Osteoblast (primary cell): ENCODE results near the gene C9orf43. TPM values are rescaled to one million over a fixed set of nuclear protein-coding genes. Genes with fewer than 3 reads are reported as not detected.
"Not testable (repeated sequence)": the region's sequence is repeated elsewhere in the genome, so short reads cannot be mapped to it uniquely, and the experiment has no call there.

Experiments
- DNase-seq: peaks from one replicate; pipeline ENCODE4 v3.0.0; 2011; ENCODE audit warnings: low spot score, mixed read lengths; ENCODE audit not compliant: insufficient read length; ENCODE audit errors: missing footprints
- H2AFZ ChIP-seq: 2 replicates; pipeline ENCODE4 v1.6.0; 2011; ENCODE audit warnings: mild to moderate bottlenecking, low read length
- H3K27ac ChIP-seq: 2 replicates; pipeline ENCODE4 v1.5.1; 2011; ENCODE audit warnings: mild to moderate bottlenecking, low read depth, low read length, moderate library complexity
- H3K27me3 ChIP-seq: 2 replicates; pipeline ENCODE4 v1.6.0; 2012; ENCODE audit warnings: mild to moderate bottlenecking, control low read depth, inconsistent platforms, low read length, moderate library complexity; ENCODE audit not compliant: insufficient read depth
- H3K36me3 ChIP-seq: 2 replicates; pipeline ENCODE4 v1.5.1; 2011; ENCODE audit warnings: mild to moderate bottlenecking, low read length, control low read depth, moderate library complexity; ENCODE audit not compliant: insufficient read depth
- H3K4me1 ChIP-seq: 2 replicates; pipeline ENCODE4 v1.5.1; 2011; ENCODE audit warnings: mild to moderate bottlenecking, low read length, control low read depth, moderate library complexity; ENCODE audit not compliant: insufficient read depth
- H3K4me2 ChIP-seq: 2 replicates; pipeline ENCODE4 v1.6.0; 2011; ENCODE audit warnings: mild to moderate bottlenecking, low read length; ENCODE audit not compliant: insufficient read depth
- H3K4me3 ChIP-seq: fragments of 200-600 bp; sonication (generic); 3 replicates; pipeline ENCODE4 v1.5.1; 2012; ENCODE audit warnings: mild to moderate bottlenecking, low read length, inconsistent platforms; ENCODE audit not compliant: insufficient read depth
- H3K79me2 ChIP-seq: 2 replicates; pipeline ENCODE4 v1.6.0; 2012; ENCODE audit warnings: mild to moderate bottlenecking, low read length, control low read depth, inconsistent platforms; ENCODE audit not compliant: insufficient read depth
- H3K9me3 ChIP-seq: 2 replicates; pipeline ENCODE4 v1.5.1; 2011; ENCODE audit warnings: low read depth, low read length, control low read depth
- H4K20me1 ChIP-seq: 2 replicates; pipeline ENCODE4 v1.6.0; 2012; ENCODE audit warnings: mild to moderate bottlenecking, low read length, control low read depth; ENCODE audit not compliant: insufficient read depth
- CTCF ChIP-seq: IDR thresholded peaks from 2 replicates; pipeline ENCODE4 v1.5.1; 2011; ENCODE audit warnings: mild to moderate bottlenecking, low read depth, low read length, moderate library complexity; ENCODE audit errors: extremely low read depth
- total RNA-seq: library from RNA; depleted of rRNA; stranded (reverse); fragments of >200 nt; gene quantifications from 2 replicates; pipeline ENCODE4 v1.2.3, GENCODE V29; 2012

C9orf43 gene
- total RNA-seq, 1 donor, result 0.36 TPM

DNA sequence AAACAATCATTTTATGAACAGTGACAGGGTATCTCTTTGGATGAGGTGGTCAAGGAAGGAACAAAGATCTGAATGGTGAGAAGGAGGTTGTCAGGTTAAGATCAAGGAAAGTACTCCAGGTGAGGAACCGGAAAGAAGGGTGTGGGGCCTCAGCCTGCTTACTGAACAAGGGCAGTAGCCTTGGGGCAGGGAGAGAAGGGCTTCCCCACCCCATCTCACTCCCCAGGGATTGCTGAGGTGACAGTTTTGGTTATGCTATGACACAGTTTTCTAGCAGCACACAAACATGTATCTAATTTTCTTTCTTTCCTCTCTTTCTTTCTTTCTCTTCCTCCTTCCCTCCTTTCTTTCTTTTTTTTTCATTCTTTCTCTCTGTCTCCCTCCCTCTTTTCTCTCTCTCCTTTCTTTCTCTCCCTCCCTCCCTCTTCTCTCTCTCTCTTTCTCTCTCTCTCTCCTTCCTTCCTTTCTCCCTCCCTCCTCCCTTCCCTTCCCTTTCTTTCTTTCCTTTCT is 29.6 kb upstream of the C9orf43 start:
- H4K20me1 ChIP-seq, result no peaks in the 10 kb centered on the region
- no peak for TF ChIP-seq CTCF
- DNase-seq, result no peak
- no peak overlapping the region for H3K4me3 ChIP-seq
- no peak overlapping the region for H3K4me2 ChIP-seq
- no peaks in the 10 kb centered on the region for H3K79me2 ChIP-seq
- no peak overlapping the region for H2AFZ ChIP-seq
- no peaks in the 10 kb centered on the region for H3K36me3 ChIP-seq
- H3K4me1 ChIP-seq, result no peaks in the 10 kb centered on the region
- H3K9me3 ChIP-seq, result no peaks in the 10 kb centered on the region
- H3K27me3 ChIP-seq, result no peaks in the 10 kb centered on the region
- H3K27ac ChIP-seq, result no peak overlapping the region

DNA sequence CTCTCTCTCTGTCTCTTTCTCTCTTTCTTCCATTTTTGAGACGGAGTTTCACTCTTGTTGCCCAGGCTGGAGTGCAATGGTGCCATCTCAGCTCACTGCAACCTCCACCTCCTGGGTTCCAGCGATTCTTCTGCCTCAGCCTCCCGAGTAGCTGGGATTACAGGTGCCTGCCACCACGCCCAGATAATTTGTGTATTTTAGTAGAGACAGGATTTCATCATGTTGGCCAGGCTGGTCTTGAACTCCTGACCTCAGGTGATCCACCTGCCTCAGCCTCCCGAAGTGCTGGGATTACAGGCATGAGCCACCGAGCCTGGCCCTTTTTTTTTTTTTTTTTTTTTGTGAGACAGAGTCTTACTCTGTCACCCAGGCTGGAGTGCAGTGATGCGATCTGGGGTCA is 29.1 kb upstream of the C9orf43 start:
- not testable (repeated sequence) for H3K9me3 ChIP-seq, H3K36me3 ChIP-seq, H3K4me1 ChIP-seq, H3K4me3 ChIP-seq, H4K20me1 ChIP-seq, H3K79me2 ChIP-seq, H3K27ac ChIP-seq, H2AFZ ChIP-seq, H3K4me2 ChIP-seq, H3K27me3 ChIP-seq, DNase-seq

DNA sequence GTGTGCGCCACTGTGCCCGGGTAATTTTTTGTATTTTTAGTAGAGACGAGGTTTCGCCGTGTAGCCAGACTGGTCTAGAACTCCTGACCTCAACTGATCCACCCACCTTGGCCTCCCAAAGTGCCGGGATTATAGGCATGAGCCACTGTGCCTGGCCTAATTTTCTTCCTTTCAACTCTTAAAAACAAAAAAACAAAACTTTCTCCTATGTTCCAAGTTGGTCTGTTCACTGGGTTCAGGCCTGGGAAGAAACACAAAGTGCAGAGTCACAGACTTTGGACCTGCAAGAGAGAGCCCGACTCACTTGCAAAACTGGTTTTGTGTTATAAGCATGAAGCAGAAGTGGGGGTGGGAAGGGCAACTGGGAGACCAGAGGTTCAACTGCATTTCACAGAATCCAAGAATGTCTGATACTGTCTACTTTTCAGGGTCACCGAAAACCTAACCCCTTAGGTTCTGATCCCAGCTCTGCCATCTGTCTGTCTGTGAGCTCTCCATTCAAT is 28.6 kb upstream of the C9orf43 start:
- Histone ChIP-seq H3K4me1 (no peaks in the 10 kb centered on the region), H3K4me3 (no peak overlapping the region), H3K79me2 (no peaks in the 10 kb centered on the region), H3K4me2 (no peak overlapping the region), H3K9me3 (no peaks in the 10 kb centered on the region), H2AFZ (no peak overlapping the region), H3K27ac (no peak overlapping the region), H3K36me3 (no peaks in the 10 kb centered on the region), H3K27me3 (no peaks in the 10 kb centered on the region), H4K20me1 (no peaks in the 10 kb centered on the region)
- no peak for TF ChIP-seq CTCF
- DNase-seq, result no peak

DNA sequence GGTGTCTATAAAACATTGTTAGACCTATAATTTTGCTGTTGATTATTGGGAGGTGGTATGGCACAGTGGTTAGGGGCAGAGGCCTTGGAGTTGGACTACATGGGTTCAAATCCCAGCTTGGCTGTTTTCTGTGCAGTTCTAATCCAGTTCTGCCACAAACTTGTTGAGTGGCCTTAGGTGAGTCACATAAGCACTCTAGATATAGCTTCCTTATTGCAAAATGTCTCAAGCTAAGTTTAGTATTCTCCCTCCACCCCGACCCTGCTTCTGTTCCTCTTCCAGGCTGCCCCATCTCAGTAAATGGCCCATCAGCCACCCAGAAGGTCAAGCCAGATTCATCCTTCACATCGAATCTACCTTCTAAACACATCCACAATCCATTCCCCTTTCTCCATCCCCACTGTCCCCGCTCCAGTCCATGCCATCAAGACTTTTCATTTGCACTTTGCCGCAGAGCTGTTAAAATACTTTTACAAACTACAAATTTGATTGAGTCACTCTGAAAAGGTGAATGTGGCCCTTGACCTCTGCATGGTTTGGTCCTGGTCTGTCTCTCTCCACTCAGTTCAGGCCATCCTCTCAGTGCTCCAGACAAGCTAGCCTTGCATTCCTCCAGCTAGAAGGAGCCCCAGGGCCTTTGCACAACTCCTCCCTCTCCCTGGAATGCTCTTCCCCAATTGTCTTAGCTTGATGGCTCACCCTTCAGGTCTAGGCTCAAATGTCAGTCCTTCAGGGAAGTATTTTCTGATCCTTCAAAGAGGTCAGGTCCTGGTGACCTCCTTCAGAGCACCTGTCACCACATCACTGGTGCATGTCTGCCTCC is 23.8 kb upstream of the C9orf43 start:
- no peak for DNase-seq
- no peak overlapping the region for H3K27ac ChIP-seq

More for the DNA sequence above, 23.8 kb upstream of the C9orf43 start:
- Histone ChIP-seq H3K27me3 (no peaks in the 10 kb centered on the region), H4K20me1 (no peaks in the 10 kb centered on the region), H3K79me2 (no peaks in the 10 kb centered on the region), H3K36me3 (peaks cover 14% of the 10 kb centered on the region), H3K4me2 (no peak overlapping the region), H3K9me3 (no peaks in the 10 kb centered on the region), H3K4me1 (no peaks in the 10 kb centered on the region), H2AFZ (no peak overlapping the region), H3K4me3 (no peak overlapping the region)
- no peak for TF ChIP-seq CTCF
